ENCODE data around the gene C16orf96.

DNA sequence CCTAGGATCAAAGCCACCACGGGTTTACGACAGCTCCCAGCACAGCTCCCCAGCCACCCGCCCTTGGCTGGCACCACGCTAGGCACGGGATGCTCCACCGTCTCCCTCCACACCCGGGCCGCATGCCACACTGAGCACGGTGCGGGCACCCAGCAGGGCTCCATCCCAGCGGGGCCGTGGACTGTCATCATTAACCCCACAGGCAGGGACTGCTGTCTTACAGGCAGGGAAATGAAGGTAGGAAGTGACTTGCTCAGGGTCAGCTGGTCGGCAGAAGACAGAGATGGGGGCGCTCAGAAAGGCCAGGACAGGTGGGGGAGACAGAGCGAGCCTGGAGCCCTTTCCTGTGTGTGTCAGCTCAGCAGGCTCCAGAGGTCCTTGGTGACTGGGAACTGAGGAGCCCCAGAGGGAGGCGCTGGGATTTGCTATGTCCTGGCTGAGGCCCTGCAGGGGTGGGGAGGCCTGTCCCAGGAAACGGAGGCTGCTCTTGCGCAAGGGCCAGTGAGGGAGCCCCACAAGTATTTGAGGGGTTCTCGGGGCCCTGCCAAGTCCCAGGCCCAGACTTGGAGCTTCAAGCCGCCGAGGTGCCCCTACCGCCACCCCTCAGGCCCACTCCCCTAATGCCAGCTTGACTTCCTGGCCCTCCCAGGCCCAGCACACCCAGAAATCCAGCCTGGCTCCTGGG is 55.3 kb downstream of the C16orf96 start:
- TF ChIP-seq, protein P1, sequence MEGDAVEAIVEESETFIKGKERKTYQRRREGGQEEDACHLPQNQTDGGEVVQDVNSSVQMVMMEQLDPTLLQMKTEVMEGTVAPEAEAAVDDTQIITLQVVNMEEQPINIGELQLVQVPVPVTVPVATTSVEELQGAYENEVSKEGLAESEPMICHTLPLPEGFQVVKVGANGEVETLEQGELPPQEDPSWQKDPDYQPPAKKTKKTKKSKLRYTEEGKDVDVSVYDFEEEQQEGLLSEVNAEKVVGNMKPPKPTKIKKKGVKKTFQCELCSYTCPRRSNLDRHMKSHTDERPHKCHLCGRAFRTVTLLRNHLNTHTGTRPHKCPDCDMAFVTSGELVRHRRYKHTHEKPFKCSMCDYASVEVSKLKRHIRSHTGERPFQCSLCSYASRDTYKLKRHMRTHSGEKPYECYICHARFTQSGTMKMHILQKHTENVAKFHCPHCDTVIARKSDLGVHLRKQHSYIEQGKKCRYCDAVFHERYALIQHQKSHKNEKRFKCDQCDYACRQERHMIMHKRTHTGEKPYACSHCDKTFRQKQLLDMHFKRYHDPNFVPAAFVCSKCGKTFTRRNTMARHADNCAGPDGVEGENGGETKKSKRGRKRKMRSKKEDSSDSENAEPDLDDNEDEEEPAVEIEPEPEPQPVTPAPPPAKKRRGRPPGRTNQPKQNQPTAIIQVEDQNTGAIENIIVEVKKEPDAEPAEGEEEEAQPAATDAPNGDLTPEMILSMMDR (IDR thresholded peaks at IDR 0.05): no peak
- no peak for TF ChIP-seq EZH2phosphoT487 (IDR thresholded peaks at IDR 0.05)
- TF ChIP-seq EZH2 (IDR thresholded peaks at IDR 0.05): no peak
